Activated CD8-positive, alpha-beta T cell treated with anti-CD3 and anti-CD28 coated beads for 36 hours (primary cell): Measurements from ENCODE around the gene LIPI. TPM values are rescaled to one million over a fixed set of nuclear protein-coding genes. Genes with fewer than 3 reads are reported as not detected.

Source experiments
- ATAC-seq: fragments of 200-7000 bp; cut with Tn5 transposase; one replicate; pipeline ENCODE4 v1.10.0; 2021; ENCODE audit warnings: mild to moderate bottlenecking, moderate library complexity
- CTCF ChIA-PET: fragments of 350-600 bp; sonication (Branson Sonifier 250); formaldehyde crosslinking; loops from one replicate; lab custom pipeline; 2021; ENCODE audit warnings: antibody characterized with exemption; lab: Charles Lee
- POLR2A ChIA-PET: fragments of 350-600 bp; sonication (Branson Sonifier 250); formaldehyde crosslinking; loops from one replicate; lab custom pipeline; 2021; ENCODE audit warnings: antibody characterized with exemption; lab: Charles Lee
- DNase-seq: peaks from one replicate; pipeline ENCODE4 v3.0.0-alpha.2; 2020
- H3K27ac Mint-ChIP-seq: one replicate; pipeline ENCODE4 v1.8.0; 2021; ENCODE audit warnings: mild to moderate bottlenecking, mixed read lengths
- H3K27me3 Mint-ChIP-seq: one replicate; pipeline ENCODE4 v1.8.0; 2021; ENCODE audit warnings: mixed read lengths
- H3K36me3 Mint-ChIP-seq: one replicate; pipeline ENCODE4 v1.8.0; 2021; ENCODE audit warnings: low read depth, mixed read lengths
- H3K4me1 Mint-ChIP-seq: one replicate; pipeline ENCODE4 v1.8.0; 2021; ENCODE audit warnings: low read depth, mixed read lengths
- H3K4me3 Mint-ChIP-seq: one replicate; pipeline ENCODE4 v1.8.0; 2021; ENCODE audit warnings: mild to moderate bottlenecking, moderate library complexity, mixed read lengths
- H3K9me3 Mint-ChIP-seq: one replicate; pipeline ENCODE4 v1.8.0; 2021; ENCODE audit warnings: mixed read lengths
- intact Hi-C: fragments of 100-400 bp; cut with micrococcal nuclease; formaldehyde crosslinking; loops from one replicate; pipeline ENCODE4 v1.10.0; 2022
- total RNA-seq, 2 experiments: library from RNA; stranded (reverse); gene quantifications; one replicate each; pipeline ENCODE4 v1.2.3, GENCODE V29; 2021
- TF ChIP-seq, protein P1 (sequence below): fragments of 200-600 bp; IDR thresholded peaks from one replicate; pipeline ENCODE4 v1.8.0; 2022; ENCODE audit warnings: antibody characterized with exemption, mild to moderate bottlenecking

Gene LIPI
- total RNA-seq, 2 experiments from 2014 or later: not detected

DNA sequence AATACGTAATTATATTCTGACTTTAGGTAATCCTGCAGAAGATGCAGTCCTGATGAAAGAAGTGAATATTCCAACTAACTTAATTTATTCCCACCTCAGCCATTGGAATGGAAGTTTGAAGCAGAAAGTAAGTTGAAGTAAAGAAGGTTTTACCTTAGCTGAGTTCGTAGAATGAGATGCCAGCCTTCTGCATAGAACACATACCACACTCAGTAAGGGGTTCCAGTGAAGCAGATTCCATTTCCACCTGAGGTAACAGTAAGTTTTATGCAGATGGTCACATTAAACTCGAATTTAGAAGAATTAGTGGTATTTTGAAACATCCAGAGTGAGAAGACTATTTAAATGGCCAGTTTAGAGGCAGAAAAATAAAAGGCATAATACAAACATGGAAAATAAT lies 25.4 kb upstream of the LIPI start:
- intact Hi-C loops: no loop called here
- no peaks in the 10 kb centered on the region for H3K36me3 Mint-ChIP-seq
- no peak for DNase-seq
- H3K27ac Mint-ChIP-seq: no peak overlapping the region
- CTCF ChIA-PET: no interaction called here
- H3K4me3 Mint-ChIP-seq: no peak overlapping the region
- POLR2A ChIA-PET: no interaction called here
- peaks cover 10% of the 10 kb centered on the region for H3K27me3 Mint-ChIP-seq
- H3K9me3 Mint-ChIP-seq: no peaks in the 10 kb centered on the region
- no peaks in the 10 kb centered on the region for H3K4me1 Mint-ChIP-seq
- TF ChIP-seq, protein P1, sequence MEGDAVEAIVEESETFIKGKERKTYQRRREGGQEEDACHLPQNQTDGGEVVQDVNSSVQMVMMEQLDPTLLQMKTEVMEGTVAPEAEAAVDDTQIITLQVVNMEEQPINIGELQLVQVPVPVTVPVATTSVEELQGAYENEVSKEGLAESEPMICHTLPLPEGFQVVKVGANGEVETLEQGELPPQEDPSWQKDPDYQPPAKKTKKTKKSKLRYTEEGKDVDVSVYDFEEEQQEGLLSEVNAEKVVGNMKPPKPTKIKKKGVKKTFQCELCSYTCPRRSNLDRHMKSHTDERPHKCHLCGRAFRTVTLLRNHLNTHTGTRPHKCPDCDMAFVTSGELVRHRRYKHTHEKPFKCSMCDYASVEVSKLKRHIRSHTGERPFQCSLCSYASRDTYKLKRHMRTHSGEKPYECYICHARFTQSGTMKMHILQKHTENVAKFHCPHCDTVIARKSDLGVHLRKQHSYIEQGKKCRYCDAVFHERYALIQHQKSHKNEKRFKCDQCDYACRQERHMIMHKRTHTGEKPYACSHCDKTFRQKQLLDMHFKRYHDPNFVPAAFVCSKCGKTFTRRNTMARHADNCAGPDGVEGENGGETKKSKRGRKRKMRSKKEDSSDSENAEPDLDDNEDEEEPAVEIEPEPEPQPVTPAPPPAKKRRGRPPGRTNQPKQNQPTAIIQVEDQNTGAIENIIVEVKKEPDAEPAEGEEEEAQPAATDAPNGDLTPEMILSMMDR: no peak
- no peak for ATAC-seq

DNA sequence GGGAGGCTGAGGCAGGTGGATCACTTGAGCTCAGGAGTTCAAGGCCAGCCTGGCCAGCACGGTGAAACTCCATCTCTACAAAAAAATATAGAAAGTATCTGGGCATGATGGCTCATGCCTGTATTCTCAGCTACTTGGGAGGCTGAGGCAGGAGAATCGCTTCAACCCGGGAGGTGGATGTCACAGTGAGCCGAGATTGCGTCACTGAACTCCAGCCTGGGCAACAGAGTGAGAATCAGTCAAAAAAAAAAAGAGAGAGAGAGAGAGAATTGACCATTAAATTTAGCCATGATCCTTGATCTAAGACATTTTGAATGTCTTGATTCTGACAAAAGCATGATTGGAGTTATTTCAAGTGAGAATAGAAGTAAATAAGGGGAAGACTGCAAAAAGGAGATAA lies 24.3 kb upstream of the LIPI start:
- H3K4me3 Mint-ChIP-seq: no peak overlapping the region
- H3K27me3 Mint-ChIP-seq: peaks cover 10% of the 10 kb centered on the region
- peaks cover 5% of the 10 kb centered on the region for H3K9me3 Mint-ChIP-seq
- H3K4me1 Mint-ChIP-seq: no peaks in the 10 kb centered on the region
- POLR2A ChIA-PET: interaction anchor here (0.7 kb wide), 1 partner anchor 52 kb away, joined by 3 read pairs; no protein-coding TSS in a partner anchor
- intact Hi-C loops: no loop called here
- ATAC-seq (no peak), DNase-seq (no peak)
- TF ChIP-seq, protein P1: no peak
- peaks cover 2% of the 10 kb centered on the region for H3K36me3 Mint-ChIP-seq
- CTCF ChIA-PET: no interaction called here
- H3K27ac Mint-ChIP-seq: no peak overlapping the region

DNA sequence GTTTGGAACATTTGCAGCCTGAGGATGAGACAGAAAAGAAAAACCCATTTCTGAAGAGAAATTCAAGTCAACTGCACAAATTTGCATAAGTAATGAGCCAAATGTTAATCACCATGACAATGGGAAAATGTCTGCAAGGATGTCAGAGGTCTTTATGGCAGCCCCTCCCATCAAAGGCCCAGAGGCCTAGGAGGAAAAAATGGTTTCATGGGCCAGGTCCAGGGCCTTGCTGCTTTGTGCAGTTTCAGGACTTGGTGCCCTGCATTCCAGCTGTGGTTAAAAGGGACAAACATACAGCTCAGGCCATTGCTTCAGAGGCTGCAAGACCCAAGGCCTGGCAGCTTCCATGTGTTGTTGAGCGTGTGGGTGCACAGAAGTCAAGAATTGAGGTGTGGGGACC lies 18.6 kb upstream of the LIPI start:
- TF ChIP-seq, protein P1: no peak
- intact Hi-C loops: no loop called here
- DNase-seq (no peak), ATAC-seq (no peak)
- H3K4me3 Mint-ChIP-seq: no peak overlapping the region
- H3K4me1 Mint-ChIP-seq: no peaks in the 10 kb centered on the region
- peaks cover 13% of the 10 kb centered on the region for H3K36me3 Mint-ChIP-seq
- H3K9me3 Mint-ChIP-seq: peaks cover 16% of the 10 kb centered on the region
- no peak overlapping the region for H3K27ac Mint-ChIP-seq
- ChIA-PET POLR2A (no interaction called here), CTCF (no interaction called here)
- peaks cover 4% of the 10 kb centered on the region for H3K27me3 Mint-ChIP-seq

DNA sequence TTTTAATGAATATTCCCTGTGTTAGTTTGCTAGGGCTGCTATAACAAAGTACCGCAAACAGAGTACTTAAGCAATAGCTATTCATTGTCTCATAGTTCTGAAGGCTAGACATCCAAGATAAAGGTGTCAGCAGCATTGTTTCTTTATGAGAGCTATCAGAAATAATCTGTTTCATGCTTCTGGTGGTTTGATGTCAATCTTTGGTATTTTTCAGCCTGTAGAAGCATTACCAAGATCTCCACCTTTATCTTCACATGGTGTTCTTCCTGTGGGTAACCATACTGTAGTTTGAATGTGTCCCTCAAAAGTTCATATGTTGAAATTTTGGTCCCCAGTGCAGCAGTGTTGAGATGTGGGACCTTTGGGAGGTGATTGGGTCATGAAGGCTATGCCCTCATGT lies 12.6 kb upstream of the LIPI start:
- peaks cover under 1% of the 10 kb centered on the region for H3K27me3 Mint-ChIP-seq
- no peak for ATAC-seq
- no peak for DNase-seq
- peaks cover 4% of the 10 kb centered on the region for H3K36me3 Mint-ChIP-seq
- intact Hi-C loops: no loop called here
- H3K9me3 Mint-ChIP-seq: peaks cover under 1% of the 10 kb centered on the region
- ChIA-PET CTCF (no interaction called here), POLR2A (no interaction called here)
- no peak overlapping the region for H3K27ac Mint-ChIP-seq
- TF ChIP-seq, protein P1: no peak
- no peak overlapping the region for H3K4me3 Mint-ChIP-seq
- H3K4me1 Mint-ChIP-seq: no peaks in the 10 kb centered on the region

DNA sequence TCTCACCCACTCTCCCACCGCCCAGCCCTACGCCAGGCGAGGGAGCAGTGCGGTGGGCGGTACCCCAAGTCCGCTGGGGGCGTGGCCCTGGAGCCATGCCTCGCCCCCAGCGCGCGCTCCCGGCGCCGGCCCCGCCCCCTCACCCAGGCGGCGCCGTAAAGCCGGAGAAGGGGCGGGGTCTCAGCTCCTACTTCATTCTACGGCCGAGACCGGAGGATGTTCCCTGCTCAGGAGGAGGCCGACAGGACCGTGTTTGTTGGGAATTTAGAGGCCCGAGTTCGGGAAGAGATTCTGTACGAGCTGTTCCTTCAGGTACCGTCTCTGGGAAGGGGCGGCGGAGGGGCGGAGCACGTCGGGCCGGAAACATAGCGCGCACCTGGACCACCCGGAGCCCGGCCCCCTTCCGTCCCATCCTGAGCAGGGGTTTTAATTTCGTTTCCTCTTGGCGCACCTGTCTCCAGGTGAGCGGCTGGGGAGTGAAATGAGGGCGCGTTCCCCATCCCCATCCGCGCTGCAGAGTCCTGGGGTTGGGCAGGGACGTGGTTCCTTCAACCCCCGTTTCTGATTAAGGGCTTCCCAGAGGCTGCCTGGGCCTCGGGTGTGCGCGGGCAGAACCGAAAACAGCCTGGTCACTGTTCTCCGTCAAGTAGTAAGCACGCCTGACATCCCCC lies 5.4 kb upstream of the LIPI start, which contains the start of gene RBM11:
Gene RBM11 (plus strand): TSS at position 187 of the 671 bp plus-strand sequence. CDS start 30 bp downstream, at position 217.
- ChIA-PET CTCF (interaction anchor here (0.6 to 1.0 kb wide), 3 partner anchors 11 to 1344 kb away, joined by 3 read pairs; no protein-coding TSS in a partner anchor), POLR2A (interaction anchor here (0.5 to 1.2 kb wide), 4 partner anchors 10 to 1621 kb away, joined by 3 to 4 read pairs (median 3); partner anchors contain the start of gene HSPA13)
- intact Hi-C loops: no loop called here
- Mint-ChIP-seq H3K4me3 (peak within 1 kb of the TSS; percentile 77), H3K36me3 (no peaks in the 10 kb centered on the region), H3K27ac (peak within 1 kb of the TSS; percentile 49), H3K9me3 (no peaks in the 10 kb centered on the region), H3K27me3 (peaks cover 10% of the 10 kb centered on the region), H3K4me1 (peaks cover 7% of the 10 kb centered on the region)
- TF ChIP-seq, protein P1: no peak
- ATAC-seq (peak; percentile 99), DNase-seq (peak; percentile 83)
